ENCODE results near the gene RILPL2. TPM values are rescaled to one million over a fixed set of nuclear protein-coding genes. Genes with fewer than 3 reads are reported as not detected.

The RILPL2 gene
- total and polyA plus RNA-seq, 8 donors = 0.83 to 2.1 (median 1.3) TPM

DNA sequence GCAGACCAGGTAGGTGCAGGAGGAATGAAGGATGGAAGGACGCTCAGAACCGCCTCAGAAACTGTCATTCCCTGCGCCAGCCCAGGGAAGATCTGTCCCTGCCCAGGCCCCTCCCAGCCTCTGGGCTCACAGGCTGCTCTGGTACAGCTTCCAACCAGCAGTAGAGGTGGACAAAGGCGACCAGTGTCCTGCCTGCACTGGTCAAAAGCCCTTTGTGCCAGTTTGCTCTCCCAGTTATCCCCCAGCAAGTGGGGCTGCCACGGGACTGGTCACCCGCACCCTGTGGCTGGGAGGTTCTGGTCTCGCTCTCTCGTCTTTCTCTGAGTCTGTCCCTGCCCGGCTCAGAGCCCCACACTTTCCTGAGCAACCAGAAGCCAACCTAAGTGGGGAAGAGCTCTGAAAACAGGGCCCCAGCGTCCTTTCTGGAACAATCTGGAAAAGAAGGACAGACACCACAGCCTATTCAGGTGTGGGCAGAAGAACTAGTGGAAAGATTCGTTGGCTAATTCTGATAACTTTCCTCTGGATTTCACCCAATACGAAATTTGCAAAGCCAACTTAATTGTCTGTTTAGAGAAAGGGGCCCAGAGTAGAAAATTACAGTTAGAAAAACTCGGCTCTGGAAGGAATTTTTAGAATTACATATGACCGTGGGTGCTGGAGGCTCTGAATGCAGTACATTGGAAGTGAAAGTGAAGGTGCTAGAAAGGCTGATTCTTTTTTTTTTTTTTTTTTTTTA, 43.1 kb upstream of the RILPL2 start:
- Histone ChIP-seq H3K27ac (no peak overlapping the region), H3K9me3 (no peaks in the 10 kb centered on the region), H3K27me3 (no peaks in the 10 kb centered on the region), H3K4me3 (no peak overlapping the region), H3K36me3 (no peaks in the 10 kb centered on the region), H3K4me1 (no peaks in the 10 kb centered on the region)
- ATAC-seq (peak in 1 of 4 donors; percentile 31), DNase-seq (peak in 1 of 6 donors; percentile 22), FAIRE-seq (no peak)
- 80 to 83% methylated on average over 14 of the region's 14 CpGs for WGBS, 2 donors
- TF ChIP-seq, protein P1, sequence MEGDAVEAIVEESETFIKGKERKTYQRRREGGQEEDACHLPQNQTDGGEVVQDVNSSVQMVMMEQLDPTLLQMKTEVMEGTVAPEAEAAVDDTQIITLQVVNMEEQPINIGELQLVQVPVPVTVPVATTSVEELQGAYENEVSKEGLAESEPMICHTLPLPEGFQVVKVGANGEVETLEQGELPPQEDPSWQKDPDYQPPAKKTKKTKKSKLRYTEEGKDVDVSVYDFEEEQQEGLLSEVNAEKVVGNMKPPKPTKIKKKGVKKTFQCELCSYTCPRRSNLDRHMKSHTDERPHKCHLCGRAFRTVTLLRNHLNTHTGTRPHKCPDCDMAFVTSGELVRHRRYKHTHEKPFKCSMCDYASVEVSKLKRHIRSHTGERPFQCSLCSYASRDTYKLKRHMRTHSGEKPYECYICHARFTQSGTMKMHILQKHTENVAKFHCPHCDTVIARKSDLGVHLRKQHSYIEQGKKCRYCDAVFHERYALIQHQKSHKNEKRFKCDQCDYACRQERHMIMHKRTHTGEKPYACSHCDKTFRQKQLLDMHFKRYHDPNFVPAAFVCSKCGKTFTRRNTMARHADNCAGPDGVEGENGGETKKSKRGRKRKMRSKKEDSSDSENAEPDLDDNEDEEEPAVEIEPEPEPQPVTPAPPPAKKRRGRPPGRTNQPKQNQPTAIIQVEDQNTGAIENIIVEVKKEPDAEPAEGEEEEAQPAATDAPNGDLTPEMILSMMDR (IDR thresholded peaks at IDR 0.05) = no peak
- intact Hi-C loops (cut with DNase I) = no loop called here

DNA sequence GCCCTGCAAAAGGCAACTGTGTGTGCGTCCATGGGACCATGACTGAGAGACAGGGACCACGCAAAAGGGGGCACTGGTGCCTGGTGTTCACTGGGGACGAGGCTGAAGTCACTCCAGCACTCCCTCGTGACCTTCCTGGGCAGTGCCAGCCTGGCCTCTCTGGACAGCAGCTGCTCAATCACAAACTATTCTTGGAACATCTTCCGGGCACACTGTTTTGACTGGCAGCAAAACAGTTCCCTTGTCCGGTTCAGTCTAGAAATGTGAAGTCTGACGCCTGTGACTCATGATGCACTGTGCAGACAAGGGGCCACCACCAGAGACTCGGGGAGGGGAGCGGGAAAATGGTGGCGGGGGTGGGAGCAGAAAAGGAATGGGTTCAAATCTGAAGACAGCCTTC, 42.3 kb upstream of the RILPL2 start:
- H3K4me3 ChIP-seq = no peak overlapping the region
- no peaks in the 10 kb centered on the region for H3K36me3 ChIP-seq
- intact Hi-C loops (cut with DNase I) = no loop called here
- no peaks in the 10 kb centered on the region for H3K9me3 ChIP-seq
- H3K27ac ChIP-seq = no peak overlapping the region
- no peaks in the 10 kb centered on the region for H3K27me3 ChIP-seq
- DNase-seq = peak in 1 of 6 donors; percentile 17
- ATAC-seq = peak in 2 of 4 donors; percentile 28 to 43
- 84 to 87% methylated on average over 10 of the region's 10 CpGs for WGBS, 2 donors
- no peak for FAIRE-seq
- H3K4me1 ChIP-seq = no peaks in the 10 kb centered on the region
- TF ChIP-seq, protein P1 (IDR thresholded peaks at IDR 0.05) = no peak

DNA sequence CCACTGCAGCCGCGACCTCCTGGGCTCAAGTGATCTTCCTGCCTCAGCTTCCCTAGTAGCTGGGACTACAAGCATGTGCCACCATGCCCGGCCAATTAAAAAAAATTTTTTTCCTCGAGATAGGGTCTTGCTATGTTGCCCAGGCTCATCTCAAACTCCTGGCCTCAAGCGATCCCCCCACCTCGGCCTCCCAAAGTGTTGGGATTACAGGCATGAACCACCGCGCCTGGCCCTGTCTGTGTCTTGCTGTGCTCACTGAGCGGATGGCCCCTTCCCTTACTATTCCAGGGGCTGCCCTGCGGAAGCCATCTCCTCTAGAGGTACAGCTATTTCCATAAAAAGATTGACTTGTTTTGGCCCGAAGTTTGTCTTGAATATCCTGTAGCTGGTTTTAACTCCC, 41.6 kb upstream of the RILPL2 start:
- Histone ChIP-seq H3K9me3 (no peaks in the 10 kb centered on the region), H3K4me1 (no peaks in the 10 kb centered on the region), H3K27ac (no peak overlapping the region), H3K4me3 (no peak overlapping the region), H3K27me3 (no peaks in the 10 kb centered on the region), H3K36me3 (no peaks in the 10 kb centered on the region)
- DNase-seq = no peak
- TF ChIP-seq, protein P1 (IDR thresholded peaks at IDR 0.05) = no peak
- no peak for ATAC-seq
- intact Hi-C loops (cut with DNase I) = no loop called here
- WGBS, 2 donors = 86 to 87% methylated on average over 11 of the region's 11 CpGs
- no peak for FAIRE-seq

DNA sequence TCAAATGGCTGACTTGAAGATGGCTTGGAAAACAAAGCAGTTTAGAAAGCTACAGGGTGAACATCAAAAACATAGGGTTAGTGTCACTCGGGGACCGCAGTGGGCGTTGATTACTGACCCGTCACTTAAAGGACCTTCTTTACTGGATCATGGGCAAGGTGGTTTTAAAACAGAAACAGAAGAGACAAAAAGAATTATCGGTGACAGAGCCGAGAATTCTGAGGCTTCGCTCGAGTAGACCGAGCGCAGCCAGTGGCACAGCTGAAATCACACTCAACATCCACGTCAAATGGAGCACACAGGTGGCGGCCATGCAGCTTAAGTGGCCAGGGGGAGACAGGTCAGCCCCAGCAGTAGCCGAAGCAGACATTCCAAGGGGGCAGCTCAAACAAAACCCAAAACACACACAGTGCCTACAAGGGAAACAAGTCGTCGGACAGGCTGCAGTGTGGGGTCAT, 38.8 kb upstream of the RILPL2 start:
- no peak overlapping the region for H3K27ac ChIP-seq
- DNase-seq (no peak), ATAC-seq (no peak), FAIRE-seq (no peak)
- intact Hi-C loops (cut with DNase I) = no loop called here
- H3K4me3 ChIP-seq = no peak overlapping the region
- TF ChIP-seq, protein P1 (IDR thresholded peaks at IDR 0.05) = no peak
- no peaks in the 10 kb centered on the region for H3K36me3 ChIP-seq
- no peaks in the 10 kb centered on the region for H3K27me3 ChIP-seq
- no peaks in the 10 kb centered on the region for H3K4me1 ChIP-seq
- no peaks in the 10 kb centered on the region for H3K9me3 ChIP-seq
- 87 to 90% methylated on average over 15 of the region's 15 CpGs for WGBS, 2 donors
